Left colon (tissue), 2 donors: Measurements from ENCODE around the gene CAPN15. TPM values are rescaled to one million over a fixed set of nuclear protein-coding genes. Genes with fewer than 3 reads are reported as not detected.

Experiments used
- ATAC-seq: fragments of 200-7000 bp; cut with Tn5 transposase; one replicate; pipeline ENCODE4 v1.9.1; 2020; ENCODE audit warnings: mild to moderate bottlenecking, moderate library complexity
- DNase-seq, 2 donors: peaks; one replicate each; pipeline ENCODE4 v3.0.0-alpha.2; 2020
- intact Hi-C, 2 donors: fragments of 100-400 bp; cut with DNase I in 1 of 2; cut with micrococcal nuclease in 1 of 2; formaldehyde crosslinking; loops; one replicate each; pipeline versions ENCODE4 v1.11.2 to v1.14.0; 2022; cut with DNase I, micrococcal nuclease
- total RNA-seq, 2 donors: library from RNA; stranded (reverse); fragmentation: NEBNext Ultra II Directional; extraction: Animal tissue kit (Norgen Biotek cat#: 25700); gene quantifications; one replicate each; pipeline ENCODE4 v1.2.1, GENCODE V29; 2021
- donor health status: DM: no; HTN: no; CAD: no.
- donor health status: DM: yes; HTN: yes; CAD: no.

The CAPN15 gene
- total RNA-seq, 2 donors from 2014 or later: 98.8 to 102 TPM

GRCh38 chr16:536746-537145 lies 9.2 kb downstream of the CAPN15 start:
- intact Hi-C loops: no loop called here
- DNase-seq (no peak), ATAC-seq (no peak)

DNA sequence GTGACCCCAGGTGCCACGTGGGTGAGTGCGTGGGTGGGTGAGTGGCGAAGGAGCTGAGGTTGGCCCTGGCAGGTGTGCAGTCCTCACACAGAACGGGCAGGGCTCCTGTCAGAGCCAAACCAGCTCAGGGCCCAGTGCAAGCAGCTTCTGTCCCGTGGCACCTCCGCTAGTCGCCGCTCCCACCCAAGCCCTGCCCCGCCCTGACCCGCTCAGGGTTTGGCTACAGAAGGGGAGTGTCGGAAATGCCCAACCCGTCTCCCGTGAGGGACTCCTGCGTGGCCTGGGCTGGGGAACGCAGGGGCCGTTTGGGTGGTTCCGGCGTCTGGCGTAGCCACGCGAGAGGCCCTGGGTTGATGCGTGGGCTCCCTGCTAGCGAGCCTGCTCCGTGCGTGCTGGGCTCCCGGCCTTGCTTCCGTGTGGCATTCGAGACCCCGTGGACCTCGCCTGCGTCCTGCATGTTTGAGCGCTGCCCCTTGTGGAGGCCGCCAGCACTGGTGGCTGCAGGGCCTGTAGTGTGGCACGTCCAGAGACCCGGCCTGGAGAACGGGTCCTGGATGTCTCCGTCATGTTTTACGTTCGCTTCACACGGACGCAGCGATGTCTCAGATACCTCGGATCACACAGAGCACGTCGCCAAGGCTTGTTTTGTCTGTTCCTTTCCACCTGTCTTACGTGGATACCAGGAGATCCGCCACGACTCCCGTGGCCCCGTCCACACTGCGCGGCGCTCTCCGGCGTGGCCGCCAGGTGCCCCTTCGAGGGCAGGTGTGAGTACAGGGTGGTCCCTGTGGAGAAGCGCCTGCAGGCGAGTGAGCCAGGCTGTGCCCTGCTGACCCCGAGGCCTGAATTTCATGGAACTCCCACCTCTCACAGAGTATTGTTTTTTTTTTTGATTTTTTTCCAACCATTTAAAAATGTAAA lies 10.2 kb downstream of the CAPN15 start:
- intact Hi-C loops: no loop called here
- ATAC-seq: no peak
- DNase-seq: no peak

DNA sequence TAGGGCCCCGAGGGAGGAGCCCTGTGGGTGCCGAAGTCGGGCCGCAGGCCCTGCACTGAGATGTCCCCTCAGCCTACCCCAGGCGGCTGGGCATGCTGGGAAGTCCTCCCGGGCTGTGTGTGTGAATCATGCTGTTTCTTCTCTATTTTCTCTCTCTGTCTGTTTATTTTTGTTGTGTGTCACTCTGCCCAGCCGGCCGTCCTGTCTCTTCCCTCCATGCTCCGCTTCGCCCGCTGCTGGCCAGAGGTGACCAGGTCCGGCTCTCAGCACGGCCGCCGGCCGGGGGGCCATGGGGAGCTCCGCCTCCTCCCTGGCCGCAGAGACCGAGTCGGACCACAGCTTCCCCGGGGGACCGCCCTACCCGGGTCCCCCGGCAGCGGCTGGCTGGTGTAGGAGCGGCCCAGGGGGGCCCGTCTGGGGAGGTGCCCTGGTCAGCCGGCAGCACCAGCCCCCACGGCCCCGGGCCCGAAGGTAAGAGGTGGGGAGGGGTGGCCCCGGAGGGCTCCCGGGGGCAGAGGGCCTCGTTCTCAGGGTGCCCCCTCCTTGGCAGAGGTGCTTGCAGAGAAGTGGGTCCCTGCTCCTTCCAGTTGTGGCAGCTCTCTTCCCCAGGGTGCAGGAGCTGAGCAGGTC lies 12.5 kb downstream of the CAPN15 start:
- ATAC-seq: no peak
- intact Hi-C loops: no loop called here
- no peak for DNase-seq

GRCh38 chr16:540645-541340 lies 13.3 kb downstream of the CAPN15 start:
- DNase-seq: no peak
- intact Hi-C loops: no loop called here
- no peak for ATAC-seq

DNA sequence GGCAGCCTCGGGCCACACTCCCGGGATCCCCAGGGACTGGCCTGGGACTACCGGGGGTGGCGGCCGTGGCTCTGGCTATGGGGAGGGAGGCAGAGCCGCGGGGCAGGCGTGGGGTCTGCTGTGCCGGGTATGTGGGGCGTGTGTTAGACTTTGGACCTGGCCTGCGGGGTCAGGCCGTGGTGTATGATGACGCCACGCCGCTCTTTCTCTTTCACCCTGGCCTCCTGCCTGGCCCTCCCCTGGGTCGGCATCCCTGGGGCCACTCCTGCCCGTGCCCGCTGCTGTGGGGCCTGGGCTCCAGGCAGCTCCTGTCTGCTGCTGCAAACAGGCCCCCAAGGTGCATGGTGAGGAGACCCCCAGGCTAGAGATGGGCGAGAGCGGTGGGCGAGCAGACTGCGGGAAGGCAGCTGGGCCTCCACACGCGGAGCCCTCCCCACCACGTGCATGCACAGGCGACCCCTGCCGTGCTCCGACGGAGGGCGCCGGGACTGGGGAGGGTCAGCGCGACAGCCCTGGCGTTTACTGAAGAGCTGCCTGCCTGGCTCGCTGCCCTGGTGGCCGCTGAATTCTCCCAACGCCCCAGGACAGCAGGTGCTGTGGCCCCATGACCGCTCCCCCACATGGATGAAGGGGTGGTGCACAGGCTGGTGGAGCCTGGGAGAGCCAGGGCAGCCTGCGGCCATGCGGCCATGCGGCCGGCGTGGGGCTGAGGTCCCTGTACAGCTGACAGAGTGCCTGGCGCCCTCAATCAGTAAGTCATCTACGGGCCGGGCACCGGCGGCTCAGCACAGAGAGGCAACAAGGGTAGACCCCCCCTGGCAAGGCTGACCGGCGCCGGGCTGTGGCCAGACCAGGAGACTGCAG lies 16.0 kb downstream of the CAPN15 start:
- peak; percentile 8 for ATAC-seq
- intact Hi-C loops: no loop called here
- no peak for DNase-seq

GRCh38 chr16:544517-544916 lies 17.0 kb downstream of the CAPN15 start:
- intact Hi-C loops: no loop called here
- DNase-seq (no peak), ATAC-seq (no peak)

DNA sequence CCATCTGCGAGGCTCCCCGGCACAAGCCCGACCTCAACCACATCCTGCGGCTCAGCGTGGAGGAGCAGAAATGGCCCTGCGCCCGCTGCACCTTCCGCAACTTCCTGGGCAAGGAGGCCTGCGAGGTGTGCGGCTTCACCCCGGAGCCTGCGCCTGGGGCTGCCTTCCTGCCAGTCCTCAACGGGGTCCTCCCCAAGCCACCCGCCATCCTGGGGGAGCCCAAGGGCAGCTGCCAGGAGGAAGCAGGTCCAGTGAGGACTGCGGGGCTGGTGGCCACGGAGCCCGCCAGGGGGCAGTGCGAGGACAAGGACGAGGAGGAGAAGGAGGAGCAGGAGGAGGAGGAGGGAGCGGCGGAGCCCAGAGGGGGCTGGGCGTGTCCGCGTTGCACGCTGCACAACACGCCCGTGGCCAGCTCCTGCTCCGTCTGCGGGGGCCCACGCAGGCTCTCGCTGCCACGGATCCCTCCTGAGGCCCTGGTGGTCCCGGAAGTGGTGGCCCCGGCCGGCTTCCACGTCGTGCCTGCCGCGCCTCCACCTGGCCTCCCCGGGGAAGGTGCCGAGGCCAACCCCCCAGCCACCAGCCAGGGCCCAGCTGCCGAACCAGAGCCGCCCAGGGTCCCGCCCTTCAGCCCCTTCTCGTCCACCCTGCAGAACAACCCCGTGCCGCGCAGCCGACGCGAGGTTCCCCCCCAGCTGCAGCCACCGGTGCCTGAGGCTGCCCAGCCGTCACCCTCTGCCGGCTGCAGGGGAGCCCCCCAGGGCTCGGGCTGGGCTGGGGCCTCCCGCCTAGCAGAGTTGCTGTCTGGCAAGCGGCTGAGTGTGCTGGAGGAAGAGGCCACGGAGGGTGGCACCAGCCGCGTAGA lies 19.6 kb downstream of the CAPN15 start:
- intact Hi-C loops: no loop called here
- peak; percentile 88 for ATAC-seq
- peak; percentile 80 to 88 for DNase-seq

GRCh38 chr16:548586-548985 lies 21.1 kb downstream of the CAPN15 start:
- ATAC-seq: no peak

DNA sequence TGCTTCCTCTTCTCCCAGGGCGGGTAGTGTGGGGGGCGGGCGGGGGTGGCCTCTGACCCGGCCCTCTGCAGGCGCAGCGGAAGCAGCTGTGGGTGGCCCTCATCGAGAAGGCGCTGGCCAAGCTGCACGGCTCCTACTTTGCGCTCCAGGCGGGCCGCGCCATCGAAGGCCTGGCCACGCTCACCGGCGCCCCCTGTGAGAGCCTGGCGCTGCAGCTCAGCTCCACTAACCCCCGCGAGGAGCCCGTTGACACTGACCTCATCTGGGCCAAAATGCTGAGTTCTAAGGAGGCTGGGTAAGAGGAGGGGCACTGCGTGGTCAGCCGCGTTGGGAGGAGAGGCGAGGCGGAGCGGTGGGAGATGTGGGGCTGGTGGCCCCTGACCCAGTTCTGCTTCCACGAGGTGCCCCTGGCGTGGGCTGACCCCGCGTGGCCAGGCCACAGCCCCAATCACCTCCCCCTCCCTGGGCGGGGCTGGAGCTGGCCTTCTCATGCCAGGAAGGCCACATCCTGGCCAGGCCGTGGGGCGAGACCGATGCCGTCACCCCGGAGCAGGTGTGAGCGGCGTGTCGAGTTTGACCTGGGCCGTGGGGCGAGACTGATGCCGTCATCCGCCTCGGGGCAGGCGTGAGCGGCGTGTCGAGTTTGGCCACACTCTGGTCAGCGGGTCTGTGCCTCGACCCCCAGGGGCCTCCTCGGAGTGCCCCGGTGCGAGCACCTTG lies 22.2 kb downstream of the CAPN15 start:
- ATAC-seq (no peak), DNase-seq (no peak)
- intact Hi-C loops: no loop called here

More at GRCh38 chr16:548586-548985, 21.1 kb downstream of the CAPN15 start:
- no peak for DNase-seq
- intact Hi-C loops: no loop called here

GRCh38 chr16:551210-551609 lies 23.7 kb downstream of the CAPN15 start:
- ATAC-seq: no peak
- no peak for DNase-seq
- intact Hi-C loops: no loop called here

DNA sequence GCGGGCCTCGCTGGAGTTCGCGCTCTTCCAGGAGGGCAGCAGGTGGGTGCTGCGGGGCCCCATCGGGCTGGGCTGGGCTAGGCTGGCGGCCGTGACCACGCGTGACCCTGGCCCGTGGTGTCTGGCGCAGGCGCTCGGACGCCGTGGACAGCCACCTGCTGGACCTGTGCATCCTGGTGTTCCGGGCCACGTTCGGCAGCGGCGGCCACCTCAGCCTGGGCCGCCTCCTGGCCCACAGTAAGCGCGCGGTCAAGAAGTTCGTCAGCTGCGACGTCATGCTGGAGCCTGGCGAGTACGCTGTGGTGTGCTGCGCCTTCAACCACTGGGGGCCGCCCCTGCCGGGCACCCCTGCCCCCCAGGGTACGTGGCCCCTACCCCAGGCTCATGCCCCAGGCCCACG lies 24.7 kb downstream of the CAPN15 start:
- DNase-seq: no peak
- no peak for ATAC-seq
- intact Hi-C loops: no loop called here

- ATAC-seq (no peak), DNase-seq (no peak)
- intact Hi-C loops: no loop called here
These were observed 26.2 kb downstream of the CAPN15 start for GRCh38 chr16:553601-554296.

- no peak for DNase-seq
- intact Hi-C loops: no loop called here
- ATAC-seq: no peak
These were observed 26.7 kb downstream of the CAPN15 start for GRCh38 chr16:554297-554621.

DNA sequence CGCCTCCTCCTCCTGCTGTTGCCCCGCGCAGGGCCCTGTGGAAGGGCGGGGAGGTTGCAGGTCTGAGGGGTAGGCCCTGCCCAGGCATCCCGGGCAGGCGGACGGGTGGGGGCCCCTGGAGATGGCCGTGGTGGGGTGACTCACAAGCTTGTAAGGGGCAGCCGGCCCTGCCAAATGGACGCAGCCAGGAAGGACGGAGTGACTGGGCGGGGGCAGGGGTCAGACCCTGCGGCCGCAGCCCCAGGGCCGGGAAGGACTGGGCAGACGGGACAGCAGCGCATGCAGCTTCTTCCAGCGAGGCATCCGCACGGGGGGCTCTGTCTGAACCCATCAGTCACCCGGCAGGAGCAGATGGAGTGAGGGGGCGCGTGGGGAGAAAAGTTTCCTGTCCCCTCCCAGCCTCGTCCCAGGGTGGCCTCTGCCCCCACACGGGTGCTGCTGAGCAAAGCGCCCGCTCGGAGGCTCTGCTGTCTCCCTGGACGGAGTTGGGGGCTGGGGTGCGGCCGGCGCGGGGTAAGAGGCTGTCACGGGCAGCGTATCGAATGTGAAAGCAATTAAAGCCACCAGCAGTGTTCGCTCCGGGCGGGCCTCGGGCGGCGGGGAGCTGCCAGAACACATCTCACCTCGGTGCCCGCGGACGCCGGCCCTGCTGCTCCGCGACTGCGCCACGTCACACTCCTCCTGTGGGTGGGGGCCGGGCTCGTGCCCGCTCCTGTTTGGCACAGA lies 27.3 kb downstream of the CAPN15 start:
- DNase-seq: peak in 1 of 2 donors; percentile 42
- intact Hi-C loops: no loop called here

GRCh38 chr16:555528-556473 lies 28.3 kb downstream of the CAPN15 start:
- intact Hi-C loops: no loop called here
- DNase-seq: no peak
- ATAC-seq: no peak

More for the DNA sequence above, 27.3 kb downstream of the CAPN15 start:
- ATAC-seq: peak; percentile 62
